ENCODE results near the gene TRAPPC2. TPM values are rescaled to one million over a fixed set of nuclear protein-coding genes. Genes with fewer than 3 reads are reported as not detected.

The TRAPPC2 gene
- total and polyA plus RNA-seq, 9 of the 15 experiments (the other 6 are each of a cell fraction or from before 2014, with no cell fraction given): 10.3 to 30.6 (median 18.6) TPM

DNA sequence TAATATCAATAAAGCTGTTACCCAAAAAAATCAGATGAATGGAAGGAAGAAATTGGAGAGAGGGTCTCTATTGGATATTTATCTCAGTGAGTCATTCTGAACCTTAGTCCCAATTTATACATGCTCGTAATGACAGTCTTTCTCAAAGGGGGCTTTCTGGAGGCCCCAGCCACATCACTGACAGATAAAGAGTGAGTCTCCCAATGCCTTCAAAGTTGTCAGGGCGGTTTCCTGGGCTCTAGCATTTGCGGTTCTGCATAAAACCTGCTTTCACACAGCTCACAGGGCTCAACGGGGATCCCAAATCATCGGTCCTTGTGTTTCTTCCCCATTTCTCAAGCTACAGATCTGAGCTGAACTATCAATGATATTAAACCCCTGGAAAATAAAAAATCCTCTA is 64.2 kb downstream of the TRAPPC2 start:
- intact Hi-C loops (cut with micrococcal nuclease): no loop called here
- WGBS (ENCODE audit: insufficient coverage, low coverage, missing lambda C conversion rate): 89% methylated on average over 5 of the region's 5 CpGs
- CTCF ChIA-PET (ENCODE audit: low intra/inter-chr PET ratio): interaction anchor here (0.7 kb wide), 1 partner anchor 63 kb away, joined by 3 read pairs; no protein-coding TSS in a partner anchor

More for the DNA sequence above, 64.2 kb downstream of the TRAPPC2 start:
- peaks cover 0 to 3% of the 10 kb centered on the region in 2 experiments; a peak in 3 of 5 replicates for H3K4me1 ChIP-seq (replicated peaks in 1 of 2; ENCODE audit: control insufficient read depth in 2 of 2, insufficient read depth in 2 of 2, low read length in 2 of 2)
- POLR2A ChIA-PET: interaction anchor here (0.6 to 1.3 kb wide), 3 partner anchors 18 to 62 kb away, joined by 3 to 8 read pairs (median 3); partner anchors contain the start of gene RAB9A
- no peaks in the 10 kb centered on the region for H3K79me2 ChIP-seq (ENCODE audit: control insufficient read depth, insufficient read depth, low read length)
- TF ChIP-seq ZNF696 (CRISPR knock-in tag; conservative IDR thresholded peaks at IDR 0.05): no peak
- TF ChIP-seq POLR3G (IDR thresholded peaks at IDR 0.05; ENCODE audit: extremely low read depth, insufficient read length, insufficient replicate concordance): no peak
- TF ChIP-seq NFRKB (IDR thresholded peaks at IDR 0.05; ENCODE audit: low read depth): no peak
- TF ChIP-seq, protein P1, sequence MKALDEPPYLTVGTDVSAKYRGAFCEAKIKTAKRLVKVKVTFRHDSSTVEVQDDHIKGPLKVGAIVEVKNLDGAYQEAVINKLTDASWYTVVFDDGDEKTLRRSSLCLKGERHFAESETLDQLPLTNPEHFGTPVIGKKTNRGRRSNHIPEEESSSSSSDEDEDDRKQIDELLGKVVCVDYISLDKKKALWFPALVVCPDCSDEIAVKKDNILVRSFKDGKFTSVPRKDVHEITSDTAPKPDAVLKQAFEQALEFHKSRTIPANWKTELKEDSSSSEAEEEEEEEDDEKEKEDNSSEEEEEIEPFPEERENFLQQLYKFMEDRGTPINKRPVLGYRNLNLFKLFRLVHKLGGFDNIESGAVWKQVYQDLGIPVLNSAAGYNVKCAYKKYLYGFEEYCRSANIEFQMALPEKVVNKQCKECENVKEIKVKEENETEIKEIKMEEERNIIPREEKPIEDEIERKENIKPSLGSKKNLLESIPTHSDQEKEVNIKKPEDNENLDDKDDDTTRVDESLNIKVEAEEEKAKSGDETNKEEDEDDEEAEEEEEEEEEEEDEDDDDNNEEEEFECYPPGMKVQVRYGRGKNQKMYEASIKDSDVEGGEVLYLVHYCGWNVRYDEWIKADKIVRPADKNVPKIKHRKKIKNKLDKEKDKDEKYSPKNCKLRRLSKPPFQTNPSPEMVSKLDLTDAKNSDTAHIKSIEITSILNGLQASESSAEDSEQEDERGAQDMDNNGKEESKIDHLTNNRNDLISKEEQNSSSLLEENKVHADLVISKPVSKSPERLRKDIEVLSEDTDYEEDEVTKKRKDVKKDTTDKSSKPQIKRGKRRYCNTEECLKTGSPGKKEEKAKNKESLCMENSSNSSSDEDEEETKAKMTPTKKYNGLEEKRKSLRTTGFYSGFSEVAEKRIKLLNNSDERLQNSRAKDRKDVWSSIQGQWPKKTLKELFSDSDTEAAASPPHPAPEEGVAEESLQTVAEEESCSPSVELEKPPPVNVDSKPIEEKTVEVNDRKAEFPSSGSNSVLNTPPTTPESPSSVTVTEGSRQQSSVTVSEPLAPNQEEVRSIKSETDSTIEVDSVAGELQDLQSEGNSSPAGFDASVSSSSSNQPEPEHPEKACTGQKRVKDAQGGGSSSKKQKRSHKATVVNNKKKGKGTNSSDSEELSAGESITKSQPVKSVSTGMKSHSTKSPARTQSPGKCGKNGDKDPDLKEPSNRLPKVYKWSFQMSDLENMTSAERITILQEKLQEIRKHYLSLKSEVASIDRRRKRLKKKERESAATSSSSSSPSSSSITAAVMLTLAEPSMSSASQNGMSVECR (CRISPR knock-in tag; IDR thresholded peaks at IDR 0.05): no peak
- TF ChIP-seq ZC3H11A (IDR thresholded peaks at IDR 0.05; ENCODE audit: low read depth, low read length): no peak
- no peak for TF ChIP-seq DNMT1 (IDR thresholded peaks at IDR 0.05)
- TF ChIP-seq ZNF778 (CRISPR knock-in tag; IDR thresholded peaks at IDR 0.05): no peak
- TF ChIP-seq, protein P2, sequence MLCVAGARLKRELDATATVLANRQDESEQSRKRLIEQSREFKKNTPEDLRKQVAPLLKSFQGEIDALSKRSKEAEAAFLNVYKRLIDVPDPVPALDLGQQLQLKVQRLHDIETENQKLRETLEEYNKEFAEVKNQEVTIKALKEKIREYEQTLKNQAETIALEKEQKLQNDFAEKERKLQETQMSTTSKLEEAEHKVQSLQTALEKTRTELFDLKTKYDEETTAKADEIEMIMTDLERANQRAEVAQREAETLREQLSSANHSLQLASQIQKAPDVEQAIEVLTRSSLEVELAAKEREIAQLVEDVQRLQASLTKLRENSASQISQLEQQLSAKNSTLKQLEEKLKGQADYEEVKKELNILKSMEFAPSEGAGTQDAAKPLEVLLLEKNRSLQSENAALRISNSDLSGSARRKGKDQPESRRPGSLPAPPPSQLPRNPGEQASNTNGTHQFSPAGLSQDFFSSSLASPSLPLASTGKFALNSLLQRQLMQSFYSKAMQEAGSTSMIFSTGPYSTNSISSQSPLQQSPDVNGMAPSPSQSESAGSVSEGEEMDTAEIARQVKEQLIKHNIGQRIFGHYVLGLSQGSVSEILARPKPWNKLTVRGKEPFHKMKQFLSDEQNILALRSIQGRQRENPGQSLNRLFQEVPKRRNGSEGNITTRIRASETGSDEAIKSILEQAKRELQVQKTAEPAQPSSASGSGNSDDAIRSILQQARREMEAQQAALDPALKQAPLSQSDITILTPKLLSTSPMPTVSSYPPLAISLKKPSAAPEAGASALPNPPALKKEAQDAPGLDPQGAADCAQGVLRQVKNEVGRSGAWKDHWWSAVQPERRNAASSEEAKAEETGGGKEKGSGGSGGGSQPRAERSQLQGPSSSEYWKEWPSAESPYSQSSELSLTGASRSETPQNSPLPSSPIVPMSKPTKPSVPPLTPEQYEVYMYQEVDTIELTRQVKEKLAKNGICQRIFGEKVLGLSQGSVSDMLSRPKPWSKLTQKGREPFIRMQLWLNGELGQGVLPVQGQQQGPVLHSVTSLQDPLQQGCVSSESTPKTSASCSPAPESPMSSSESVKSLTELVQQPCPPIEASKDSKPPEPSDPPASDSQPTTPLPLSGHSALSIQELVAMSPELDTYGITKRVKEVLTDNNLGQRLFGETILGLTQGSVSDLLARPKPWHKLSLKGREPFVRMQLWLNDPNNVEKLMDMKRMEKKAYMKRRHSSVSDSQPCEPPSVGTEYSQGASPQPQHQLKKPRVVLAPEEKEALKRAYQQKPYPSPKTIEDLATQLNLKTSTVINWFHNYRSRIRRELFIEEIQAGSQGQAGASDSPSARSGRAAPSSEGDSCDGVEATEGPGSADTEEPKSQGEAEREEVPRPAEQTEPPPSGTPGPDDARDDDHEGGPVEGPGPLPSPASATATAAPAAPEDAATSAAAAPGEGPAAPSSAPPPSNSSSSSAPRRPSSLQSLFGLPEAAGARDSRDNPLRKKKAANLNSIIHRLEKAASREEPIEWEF (CRISPR knock-in tag; IDR thresholded peaks at IDR 0.05): no peak
- TF ChIP-seq FOXP1 (CRISPR knock-in tag; IDR thresholded peaks at IDR 0.05): no peak
- TF ChIP-seq PRMT5 (CRISPR knock-in tag; IDR thresholded peaks at IDR 0.05): no peak
- no peak for DNase-seq (ENCODE audit: extremely low read depth in 1 of 4, low spot score in 3 of 4)
- no peaks in the 10 kb centered on the region for H3K27me3 ChIP-seq (ENCODE audit: control insufficient read depth in 2 of 2, insufficient read depth in 2 of 2, low read length in 2 of 2)
- no peaks in the 10 kb centered on the region for H3K36me3 ChIP-seq (ENCODE audit: control insufficient read depth, insufficient read depth, low read length)
- H3K9ac ChIP-seq (ENCODE audit: insufficient read depth in 1 of 2, low read depth in 2 of 2, low read length in 2 of 2): no peak overlapping the region
- no peaks in the 10 kb centered on the region for H3K9me1 ChIP-seq (ENCODE audit: control insufficient read depth, insufficient read depth, low read length)
- in situ Hi-C loops (cut with MboI): loop anchor here (25.0 kb wide), 1 partner anchor 708 kb away; no protein-coding TSS in a partner anchor
- no peaks in the 10 kb centered on the region for H3K9me3 ChIP-seq (replicated peaks; ENCODE audit: control insufficient read depth, insufficient read depth, low read depth, low read length)
- H2AFZ ChIP-seq (ENCODE audit: low read depth, low read length): no peak overlapping the region
- no peak overlapping the region for H3K4me2 ChIP-seq (ENCODE audit: insufficient read depth, low read length)
- ATAC-seq: no peak
- FAIRE-seq: no peak
- no peak overlapping the region for H3K27ac ChIP-seq (ENCODE audit: extremely low read depth, low read depth, low read length)
- BruUV-seq (replicated peaks): no TSS peak
- H3K4me3 ChIP-seq: no peak overlapping the region
- no peaks in the 10 kb centered on the region for H4K20me1 ChIP-seq (replicated peaks; ENCODE audit: control insufficient read depth, insufficient read depth, low read length)

Measured in K562 (cell line).